Dermis blood vessel endothelial cell (primary cell): Measurements from ENCODE around the gene DNAJB1. TPM values are rescaled to one million over a fixed set of nuclear protein-coding genes. Genes with fewer than 3 reads are reported as not detected.
A peak's percentile ranks its signal among the peaks of the same experiment; 100 is the strongest.
"Not testable (repeated sequence)": the region's sequence is repeated elsewhere in the genome, so short reads cannot be mapped to it uniquely, and the experiment has no call there.

Source experiments
- DNase-seq: peaks from one replicate; pipeline ENCODE4 v3.0.0; 2010
- total RNA-seq: library from RNA; depleted of rRNA; stranded (reverse); fragments of >200 nt; gene quantifications from 2 replicates; pipeline ENCODE4 v1.2.3, GENCODE V29; 2014

Gene DNAJB1
- total RNA-seq, 1 donor from 2014 or later = 39.5 TPM

DNA sequence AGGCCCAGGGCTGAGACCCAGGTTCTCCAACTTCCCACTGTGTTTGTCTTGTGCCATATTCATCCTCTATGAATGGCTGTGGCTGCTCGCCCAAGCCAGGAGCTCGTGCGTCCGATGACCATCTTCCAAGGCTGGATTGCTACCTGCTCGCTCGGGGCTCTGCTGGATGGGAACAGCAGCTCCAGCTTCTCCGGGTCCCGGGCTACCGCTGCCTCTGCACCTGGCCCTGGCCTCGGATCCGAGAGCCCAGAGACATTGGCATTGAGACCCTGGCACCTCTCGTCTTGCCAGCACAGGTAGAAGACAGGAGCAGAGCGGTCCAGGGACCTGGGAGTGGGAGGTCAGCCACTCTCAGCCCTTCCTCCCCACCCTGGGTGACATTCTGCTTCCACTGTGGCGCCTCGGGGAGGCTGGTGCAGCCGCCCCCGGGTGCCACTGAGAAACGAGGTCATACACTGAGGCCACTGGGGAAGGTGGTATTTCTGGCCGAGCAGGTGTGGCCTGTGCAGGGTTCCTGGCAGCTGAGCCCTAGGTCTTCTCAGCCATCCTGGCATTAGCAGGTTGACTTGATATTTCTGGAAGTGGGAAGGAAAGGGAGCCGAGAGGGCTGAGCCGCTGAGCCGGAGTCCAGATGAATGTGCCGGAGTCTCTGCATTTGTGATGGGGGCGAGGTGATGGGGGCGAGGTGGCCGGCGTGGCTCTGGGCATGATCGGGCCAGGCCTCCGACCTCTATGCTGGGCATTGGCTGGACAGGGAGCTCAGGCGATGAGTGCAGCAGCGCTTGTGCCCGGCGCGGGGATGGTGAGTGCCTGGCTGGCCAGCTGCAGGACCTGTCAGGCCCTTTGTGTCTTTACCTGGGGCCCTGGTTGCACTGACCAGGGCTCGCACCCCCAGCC, 35.1 kb upstream of the DNAJB1 start:
- no peak for DNase-seq

DNA sequence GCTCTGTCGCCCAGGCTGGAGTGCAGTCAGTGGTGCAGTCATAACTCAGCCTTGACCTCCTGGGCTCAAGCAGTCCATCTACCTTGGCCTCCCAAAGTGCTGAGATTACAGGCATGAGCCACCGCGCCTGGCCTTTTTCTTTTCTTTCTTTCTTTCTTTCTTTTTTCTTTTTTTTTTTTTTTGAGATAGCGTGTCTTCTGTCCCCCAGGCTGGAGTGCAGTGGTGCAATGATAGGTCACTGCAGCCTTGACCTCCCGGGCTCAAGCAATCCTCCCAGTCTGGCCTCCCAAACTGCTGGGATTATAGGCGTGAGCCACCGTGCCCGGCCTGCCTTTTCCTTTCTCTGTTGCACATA, 33.8 kb upstream of the DNAJB1 start:
- not testable (repeated sequence) for DNase-seq

DNA sequence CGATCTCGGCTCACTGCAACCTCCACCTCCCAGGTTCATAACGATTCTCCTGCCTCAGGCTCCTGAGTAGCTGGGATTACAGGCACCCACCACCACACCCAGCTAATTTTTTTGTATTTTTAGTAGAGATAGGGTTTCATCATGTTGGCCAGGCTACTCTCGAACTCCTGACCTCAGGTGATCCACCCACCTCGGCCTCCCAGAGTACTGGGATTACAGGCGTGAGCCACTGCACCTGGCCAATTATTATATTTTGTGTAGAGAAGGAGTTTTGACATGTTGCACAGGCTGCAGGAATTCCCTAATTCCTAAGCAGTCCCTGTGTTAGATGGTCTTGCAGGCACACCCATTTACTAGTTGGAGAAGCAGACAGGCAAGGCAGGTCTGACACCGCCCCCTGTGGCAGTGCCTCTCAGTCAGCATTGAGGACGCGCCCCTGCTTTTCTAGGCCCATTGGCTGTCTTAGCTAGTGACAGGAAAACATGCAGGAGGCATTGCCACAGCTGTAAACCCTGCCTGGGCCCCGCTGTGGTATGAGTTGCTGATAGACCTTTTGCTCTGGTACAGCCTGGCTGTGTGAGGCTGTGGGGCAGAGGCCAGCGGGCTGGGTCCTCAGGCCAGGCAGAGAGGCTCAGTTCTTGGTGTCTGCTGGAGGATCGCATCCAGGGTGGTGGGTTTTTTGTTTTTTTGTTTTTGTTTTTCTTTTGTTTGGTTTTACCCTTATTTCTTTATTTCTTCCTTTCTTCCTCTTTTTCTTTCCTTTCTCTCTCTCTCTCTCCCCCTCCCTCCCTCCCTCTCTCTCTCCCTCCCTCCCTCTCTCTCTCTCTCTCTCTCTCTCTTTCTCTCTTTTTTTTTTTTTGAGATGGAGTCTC, 33.2 kb upstream of the DNAJB1 start:
- DNase-seq = peak; percentile 21

DNA sequence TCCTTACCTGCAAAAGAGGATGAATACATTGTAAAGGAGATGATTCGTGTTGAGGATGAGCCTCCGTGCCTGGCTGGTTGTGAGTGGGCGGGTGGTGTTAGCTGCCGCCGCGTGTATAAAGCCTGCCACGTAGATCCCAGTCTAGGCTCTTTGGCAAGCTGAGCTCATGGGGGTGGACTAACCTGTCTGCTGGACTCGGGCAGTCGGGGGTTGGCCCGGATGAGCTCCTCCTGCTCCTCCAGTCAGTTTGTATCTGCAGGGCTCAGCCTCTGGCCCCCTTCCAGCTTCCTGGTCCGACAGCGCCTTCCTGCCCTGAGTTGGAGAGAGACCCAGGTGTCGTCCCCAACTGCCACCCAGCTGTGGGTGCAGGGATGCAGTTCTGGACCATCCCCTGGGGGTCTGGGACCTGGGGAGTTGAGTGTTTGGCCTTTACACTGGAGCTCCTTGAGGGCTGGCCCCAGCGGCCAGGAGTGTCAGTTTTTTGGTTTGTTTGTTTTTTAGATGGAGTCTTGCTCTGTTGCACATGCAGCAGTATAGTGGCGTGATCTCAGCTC, 32.1 kb upstream of the DNAJB1 start:
- DNase-seq = peak; percentile 24

DNA sequence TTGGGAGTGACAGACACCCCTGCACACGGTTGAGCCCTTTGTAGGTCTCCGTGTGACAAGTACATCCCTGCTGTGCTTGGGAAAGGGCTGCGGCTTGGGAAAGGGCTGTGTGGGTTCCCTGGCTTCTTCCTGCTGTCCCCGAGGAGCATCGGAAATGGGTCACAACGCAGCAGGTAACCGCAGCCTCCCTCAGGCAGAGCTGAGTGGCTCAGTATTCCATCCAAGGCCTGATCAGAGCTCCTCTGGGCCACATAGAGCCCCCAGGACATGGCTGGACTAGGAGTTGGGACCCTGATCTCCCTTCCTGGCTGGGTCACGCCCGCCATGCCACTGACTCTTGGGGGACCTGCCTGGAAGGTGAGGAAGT, 27.5 kb upstream of the DNAJB1 start:
- no peak for DNase-seq

DNA sequence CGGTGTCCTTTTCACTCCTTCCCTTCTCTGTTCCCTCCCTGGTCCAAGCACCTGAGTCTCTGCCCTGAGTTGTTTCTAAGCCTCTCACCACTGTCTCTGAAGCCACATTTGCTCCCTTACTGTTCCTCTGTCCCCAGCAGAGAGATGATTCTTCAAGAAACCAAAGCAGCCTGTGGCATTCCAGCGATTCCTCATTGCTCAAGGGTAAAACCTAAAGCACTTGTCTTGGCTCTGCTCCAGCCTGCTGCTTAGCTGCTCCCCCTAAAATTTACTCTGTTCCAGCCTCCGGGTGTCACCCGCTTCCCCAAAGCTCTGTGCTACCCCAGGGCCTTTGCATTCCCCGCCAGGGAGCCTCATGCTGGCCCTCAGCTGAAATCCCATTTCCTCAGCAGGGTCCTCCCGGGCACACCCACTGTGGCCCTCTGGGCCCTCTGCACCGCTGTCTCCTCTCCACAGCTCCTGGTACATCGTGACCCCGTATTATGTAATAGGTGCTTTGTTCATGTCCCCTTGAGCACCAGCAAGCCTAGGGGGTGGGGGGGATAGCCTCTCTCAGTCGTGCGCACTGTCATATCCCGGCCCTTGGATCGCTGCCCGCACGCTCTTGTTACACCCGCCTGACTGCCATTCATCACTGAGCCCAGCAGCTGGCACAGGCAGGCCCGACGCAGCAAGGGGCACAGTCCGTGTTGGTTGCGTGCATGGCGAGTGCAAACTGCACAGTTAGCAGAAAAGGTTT, 26.9 kb upstream of the DNAJB1 start:
- no peak for DNase-seq

DNA sequence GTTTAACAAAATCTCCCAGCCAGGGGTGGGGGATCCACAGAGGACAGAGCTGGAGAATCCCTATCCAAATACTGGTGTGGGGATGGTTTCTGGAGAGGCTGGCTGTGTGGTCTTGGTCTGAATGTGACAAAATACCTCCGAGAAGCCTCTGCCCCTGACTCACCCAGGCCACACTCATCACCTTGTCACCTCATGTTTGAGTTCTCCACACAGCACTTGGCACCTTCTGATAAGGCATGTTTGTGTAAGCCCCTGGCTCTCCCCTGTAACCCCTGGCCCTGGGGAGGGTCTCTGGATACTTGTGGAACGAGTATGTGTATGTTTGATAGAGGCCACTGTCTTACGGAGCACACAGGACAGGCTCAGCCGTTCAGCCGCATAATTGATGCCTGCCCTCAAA, 25.9 kb upstream of the DNAJB1 start:
- DNase-seq = no peak

DNA sequence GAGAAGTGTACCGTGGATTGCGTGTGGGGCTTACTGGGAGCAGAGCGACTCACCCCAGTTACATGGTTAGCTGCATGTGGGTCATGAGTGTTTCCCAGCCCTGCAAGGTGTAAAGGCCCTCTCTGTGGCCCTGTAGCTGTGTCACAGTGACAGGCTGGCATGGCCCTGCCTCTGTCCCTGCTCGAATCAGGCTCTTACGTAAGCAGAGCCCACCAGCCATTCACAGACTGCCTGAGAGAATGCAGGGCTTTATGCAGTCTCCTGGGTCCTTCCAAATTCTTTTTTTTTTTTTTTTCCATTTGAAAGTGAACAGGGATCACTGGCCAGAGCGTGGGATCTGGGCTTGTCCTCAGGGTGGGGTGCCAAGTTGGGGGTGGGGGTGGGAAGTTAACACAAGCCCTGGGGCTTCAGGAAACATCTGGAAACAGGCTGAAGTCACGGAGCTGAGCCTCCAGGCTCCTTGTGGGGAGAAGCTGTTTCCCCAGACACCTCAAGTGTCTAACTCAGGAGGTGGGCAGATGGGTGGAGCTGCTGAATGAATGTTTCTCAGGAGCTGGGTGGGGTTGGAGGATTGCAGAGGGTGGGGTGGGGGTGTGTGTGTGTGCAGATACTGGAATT, 24.6 kb upstream of the DNAJB1 start:
- DNase-seq = peak; percentile 47

DNA sequence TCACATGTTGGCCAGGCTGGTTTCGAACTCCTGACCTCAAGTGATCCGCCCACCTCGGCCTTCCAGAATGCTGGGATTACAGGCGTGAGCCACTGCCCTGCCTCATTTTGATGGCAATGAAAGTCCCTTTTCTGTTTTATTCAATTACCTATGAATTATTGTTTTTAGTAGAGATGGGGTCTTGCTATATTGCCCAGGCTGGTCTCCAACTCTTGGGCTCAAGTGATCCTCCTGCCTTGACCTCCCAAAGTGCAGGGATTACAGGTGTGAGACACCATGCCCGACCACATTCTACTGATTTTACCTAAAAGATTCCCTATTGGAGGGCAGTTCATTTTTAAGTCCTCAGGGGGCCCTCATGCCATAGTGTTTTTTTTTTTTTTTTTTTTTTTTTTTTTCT, 23.8 kb upstream of the DNAJB1 start:
- not testable (repeated sequence) for DNase-seq

DNA sequence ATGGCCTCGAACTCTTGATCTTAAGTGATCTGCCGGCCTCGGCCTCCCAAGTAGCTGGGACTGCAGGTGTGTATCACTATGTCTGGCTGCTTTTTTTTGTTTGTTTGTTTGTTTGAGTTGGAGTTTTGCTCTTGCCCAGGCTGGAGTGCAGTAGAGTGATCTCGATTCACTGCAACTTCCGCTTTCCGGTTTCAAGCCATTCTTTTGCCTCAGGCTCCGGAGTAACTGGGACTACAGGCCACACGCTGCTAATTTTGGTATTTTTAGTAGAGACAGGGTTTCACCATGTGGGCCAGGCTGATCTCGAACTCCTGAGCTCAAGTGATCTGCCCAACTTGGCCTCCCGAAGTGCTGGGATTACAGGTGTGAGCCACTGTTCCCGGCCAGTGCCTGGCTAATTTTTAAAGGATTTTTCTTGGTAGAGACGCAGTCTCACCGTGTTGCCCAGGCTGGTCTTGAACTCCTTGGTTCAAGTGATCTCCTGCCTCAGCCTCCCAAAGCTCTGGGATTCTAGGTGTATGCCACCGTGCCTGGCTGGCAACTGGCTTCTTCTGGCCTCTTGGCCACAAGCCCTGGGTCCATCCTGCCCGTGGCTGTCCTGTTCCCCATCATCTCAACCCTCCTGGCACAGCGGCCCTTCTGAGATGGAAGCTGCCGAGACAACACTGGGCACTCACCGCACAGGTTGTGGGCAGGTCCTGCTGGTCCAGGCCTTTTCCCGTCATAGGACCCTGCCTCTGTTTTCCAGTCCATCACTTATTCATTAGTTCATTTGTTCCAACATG, 22.7 kb upstream of the DNAJB1 start:
- DNase-seq = no peak

DNA sequence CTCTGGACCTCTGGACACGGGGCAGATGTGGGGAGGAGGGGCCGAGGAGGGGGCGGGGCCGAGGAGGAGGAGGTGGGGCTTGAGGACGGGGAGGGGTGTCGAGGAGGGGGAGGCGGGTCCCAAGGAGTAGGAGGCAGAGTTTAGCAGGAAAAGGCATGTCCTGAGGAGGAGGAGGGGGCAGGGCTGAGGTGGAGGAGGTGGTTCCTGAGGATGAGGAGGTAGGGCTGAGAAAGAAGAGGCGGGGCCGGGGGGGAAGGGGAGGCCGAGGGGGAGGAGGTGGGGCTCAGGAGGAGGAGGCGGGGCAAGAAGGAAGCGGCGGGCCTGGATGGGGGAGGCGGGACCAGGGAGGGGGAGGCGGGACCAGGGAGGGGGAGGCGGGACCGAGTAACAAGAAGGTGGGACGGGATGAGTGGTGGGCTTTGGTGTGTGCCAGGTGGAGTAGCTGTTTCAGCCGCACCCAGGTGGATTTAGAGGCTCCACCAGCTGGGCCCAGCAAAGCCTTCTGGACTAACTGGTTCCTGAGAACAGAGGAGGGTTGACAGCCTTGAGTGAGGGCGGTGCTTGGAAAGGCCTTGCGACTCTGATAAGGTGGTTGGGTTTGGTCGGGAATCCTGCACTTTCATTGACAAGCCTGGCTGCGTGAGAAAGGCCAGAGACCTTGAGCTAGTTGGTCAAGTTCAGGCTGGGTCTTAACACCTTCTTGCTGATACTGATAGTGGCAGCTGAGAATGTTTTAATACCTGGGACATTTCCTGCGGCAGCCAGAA, 18.9 kb upstream of the DNAJB1 start:
- peak; percentile 89 for DNase-seq

DNA sequence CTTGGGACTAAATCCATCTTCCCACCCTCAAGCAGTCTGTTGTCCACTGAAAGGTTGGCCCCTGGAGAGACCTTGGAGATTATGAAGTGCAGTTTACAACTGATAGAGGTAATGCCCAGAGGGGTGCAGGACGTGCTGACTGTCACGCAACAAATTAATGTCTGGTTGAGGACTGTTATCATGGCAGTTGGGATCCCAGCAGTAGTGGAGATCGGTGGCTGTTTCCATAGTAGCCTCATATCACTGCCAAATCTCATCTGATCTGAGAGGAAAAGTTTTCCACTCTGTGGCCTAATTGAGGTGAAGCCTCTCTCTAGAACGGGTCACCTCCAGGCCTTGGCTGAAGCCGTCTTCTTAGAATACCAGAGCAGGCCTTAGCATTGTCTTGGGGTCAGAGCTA, 15.3 kb upstream of the DNAJB1 start:
- no peak for DNase-seq

DNA sequence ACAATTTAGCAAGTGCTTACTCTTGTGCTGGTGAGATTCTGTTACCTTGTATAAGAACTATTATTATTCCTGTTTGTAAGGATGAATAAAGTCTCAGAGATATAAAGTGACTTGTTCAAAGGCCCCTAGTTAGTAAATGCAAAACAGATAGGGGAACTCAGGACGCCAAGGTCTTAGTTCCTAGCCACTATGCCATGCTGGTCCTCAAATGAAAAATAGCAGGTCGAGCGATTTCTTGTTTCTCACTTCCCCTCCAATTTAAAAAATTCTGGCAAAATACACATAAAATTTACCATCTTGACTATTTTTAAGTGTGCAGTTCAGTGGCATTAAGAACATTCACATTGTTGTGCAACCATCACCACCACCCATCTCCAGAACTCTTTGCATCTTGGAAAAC, 12.3 kb upstream of the DNAJB1 start:
- no peak for DNase-seq

DNA sequence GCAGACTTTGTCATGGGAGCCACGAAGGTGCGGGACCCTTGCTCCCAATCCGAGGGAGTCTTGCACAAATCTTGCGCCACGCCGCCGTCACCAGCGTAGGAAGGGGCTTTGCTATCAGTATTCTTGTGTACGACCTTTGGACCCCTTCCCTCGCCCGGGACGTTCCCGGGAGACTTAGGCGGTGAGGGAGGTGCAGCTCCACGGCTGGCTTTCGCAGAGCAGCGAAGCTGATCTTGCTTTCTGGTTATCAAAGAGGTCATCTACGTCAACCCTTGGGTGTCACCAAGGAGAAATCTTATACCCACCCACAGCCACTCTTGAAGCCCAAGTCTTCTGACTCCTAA, 11.8 kb upstream of the DNAJB1 start:
- DNase-seq = no peak

DNA sequence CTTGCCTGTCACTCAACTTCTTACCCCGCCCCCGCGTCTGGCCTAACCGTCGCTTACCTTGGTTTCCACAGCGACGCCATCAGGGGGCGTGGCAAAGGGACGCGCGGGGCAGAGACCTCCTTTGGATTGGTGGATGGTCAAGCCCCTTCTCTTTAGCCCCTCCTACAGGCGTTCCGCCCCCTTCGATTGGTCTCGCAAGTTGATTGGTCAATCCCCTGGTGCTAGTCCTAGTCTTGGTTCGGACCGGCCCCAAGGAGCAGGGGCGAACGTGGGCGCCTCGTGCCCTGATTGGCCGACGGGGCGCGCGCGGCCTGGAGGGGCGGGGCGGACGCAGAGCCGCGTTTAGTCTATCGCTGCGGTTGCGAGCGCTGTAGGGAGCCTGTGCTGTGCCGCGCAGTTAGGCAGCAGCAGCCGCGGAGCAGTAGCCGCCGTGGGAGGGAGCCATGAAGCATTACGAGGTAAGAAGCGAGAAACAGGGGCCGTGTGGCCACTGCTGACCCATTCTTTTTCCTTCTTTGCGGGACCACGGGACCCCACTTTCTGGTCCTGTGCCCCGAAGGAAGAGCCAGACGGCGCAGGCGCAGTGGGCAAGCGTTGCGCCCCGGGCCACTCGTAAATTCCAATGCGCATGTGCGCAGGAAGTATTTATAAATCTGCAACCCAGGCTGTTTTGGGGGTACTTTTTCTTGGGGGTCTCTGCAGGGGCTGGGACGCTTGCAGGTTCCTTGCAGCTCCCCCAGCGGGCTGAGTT, 11.2 kb upstream of the DNAJB1 start, which contains the start of gene TECR:
TECR (plus strand) TSS at position 341 of the 751 bp plus-strand sequence; CDS start at position 444, 103 bp downstream.
- DNase-seq = peak; percentile 100

DNA sequence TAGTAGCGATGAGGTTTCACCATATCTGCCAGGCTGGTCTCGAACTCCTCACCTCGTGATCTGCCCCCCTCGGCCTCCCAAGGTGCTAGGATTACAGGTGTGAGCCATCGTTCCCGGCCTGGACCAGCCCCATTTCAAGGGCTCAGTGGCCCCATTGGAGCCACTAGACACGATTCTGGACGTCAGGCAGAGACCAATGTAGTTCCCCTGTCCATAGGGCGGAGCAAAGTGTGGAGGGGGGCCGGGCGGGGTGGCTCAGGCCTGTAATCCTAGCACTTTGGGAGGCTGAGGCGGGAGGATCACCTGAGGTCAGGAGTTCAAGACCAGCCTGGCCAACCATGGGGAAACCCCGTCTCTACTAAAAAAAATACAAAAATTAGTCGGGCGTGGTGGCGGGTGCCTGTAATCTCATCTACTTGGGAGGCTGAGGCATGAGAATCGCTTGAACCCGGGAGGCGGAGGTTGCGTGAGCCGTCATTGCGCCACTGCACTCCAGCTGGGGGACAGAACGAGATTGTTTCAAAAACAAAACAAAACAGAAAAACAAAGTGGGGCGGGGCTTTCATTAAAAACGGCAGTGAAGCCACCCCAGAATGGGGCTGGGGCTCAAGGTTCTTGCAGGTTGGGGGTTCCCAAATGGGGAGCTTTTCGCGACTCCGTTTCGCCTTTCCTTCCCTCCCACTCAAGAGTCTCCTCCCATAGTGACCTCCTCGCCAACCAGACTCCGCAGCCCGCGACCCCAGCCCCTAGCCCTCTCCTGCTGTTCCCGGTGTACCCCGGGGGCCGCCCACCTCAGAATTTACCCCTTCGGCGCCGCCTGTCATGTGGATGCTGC, 10.4 kb upstream of the DNAJB1 start:
- DNase-seq = no peak

DNA sequence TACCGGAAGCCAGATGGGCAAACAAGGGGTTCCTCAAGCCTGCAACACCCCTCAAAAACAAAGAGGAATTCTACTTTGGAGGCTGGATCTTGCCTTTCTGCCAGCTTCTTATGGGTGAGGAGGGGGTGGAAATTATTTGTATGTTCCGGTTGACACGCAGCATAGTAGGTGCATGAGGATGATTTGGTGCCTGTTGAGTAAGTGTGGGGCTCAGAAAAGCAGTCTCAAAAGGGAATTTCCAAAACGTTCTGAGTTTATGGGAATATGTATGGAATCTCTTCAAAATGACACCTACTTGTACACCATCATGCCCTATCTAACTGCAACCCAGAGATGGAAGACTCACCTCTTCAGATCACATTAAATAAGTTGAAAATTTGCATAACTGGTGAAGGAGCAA, 8.2 kb upstream of the DNAJB1 start:
- DNase-seq = no peak

DNA sequence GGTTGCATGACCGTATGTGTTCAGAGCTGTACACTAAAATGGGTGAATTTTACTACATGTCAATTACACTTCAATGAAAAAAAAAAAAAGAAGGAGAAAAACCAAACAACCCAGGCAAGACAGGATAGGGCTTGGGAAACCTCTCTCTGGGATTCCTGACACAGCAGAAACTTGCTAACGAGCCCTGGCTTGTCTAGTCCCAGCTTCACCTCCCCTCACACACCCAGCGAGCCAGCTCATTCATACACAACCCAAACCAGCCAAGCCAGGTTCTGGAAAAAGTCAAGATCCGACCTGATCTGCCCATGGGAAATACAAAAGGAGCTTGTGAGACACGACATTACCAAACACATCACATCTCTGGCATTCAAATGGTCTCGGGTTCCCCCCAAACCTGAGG, 7.5 kb upstream of the DNAJB1 start:
- DNase-seq = no peak

DNA sequence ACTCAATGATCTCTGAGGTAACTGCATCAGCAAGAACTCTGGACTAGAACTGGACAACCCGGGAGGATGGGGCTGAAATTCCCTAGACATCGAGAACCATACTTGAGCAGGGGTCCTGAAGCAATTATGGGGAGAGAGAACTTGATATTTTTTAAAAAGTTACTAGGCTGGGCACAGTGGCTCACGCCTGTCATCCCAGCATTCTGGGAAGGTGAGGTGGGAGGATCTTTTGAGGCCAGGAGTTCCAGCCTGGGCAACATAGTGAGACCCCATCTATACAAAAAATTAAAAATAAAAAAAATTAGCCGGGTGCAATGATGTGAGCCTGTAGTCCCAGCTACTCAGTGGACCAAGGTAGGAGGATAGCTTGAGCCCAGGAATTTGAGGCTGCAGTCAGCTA, 2.3 kb upstream of the DNAJB1 start:
- DNase-seq = no peak
